Spinal cord (tissue), 10 donors: ENCODE results near the gene ERP44. TPM values are rescaled to one million over a fixed set of nuclear protein-coding genes. Genes with fewer than 3 reads are reported as not detected.
"Not testable (repeated sequence)": the region's sequence is repeated elsewhere in the genome, so short reads cannot be mapped to it uniquely, and the experiment has no call there.

Source experiments
- DNase-seq, 6 donors: peaks; one replicate each; pipeline versions ENCODE4 v3.0.0 to v3.0.0-alpha.2; 2013 to 2015; ENCODE audit warnings: low spot score in 6 of 6, low read depth in 4 of 6
- H3K27ac ChIP-seq: one replicate; pipeline ENCODE4 v1.5.1; 2013; ENCODE audit warnings: low read depth, low read length, control low read depth
- H3K27me3 ChIP-seq: one replicate; pipeline ENCODE4 v1.6.1; 2013; ENCODE audit warnings: low read length; ENCODE audit not compliant: control insufficient read depth, insufficient read depth
- H3K36me3 ChIP-seq: one replicate; pipeline ENCODE4 v1.6.1; 2013; ENCODE audit warnings: low read length; ENCODE audit not compliant: control insufficient read depth, insufficient read depth
- H3K4me1 ChIP-seq: one replicate; pipeline ENCODE4 v1.6.1; 2013; ENCODE audit warnings: low read length; ENCODE audit not compliant: control insufficient read depth, insufficient read depth
- H3K4me3 ChIP-seq: one replicate; pipeline ENCODE4 v1.5.1; 2013; ENCODE audit warnings: low read depth, low read length, control low read depth
- H3K9me3 ChIP-seq: one replicate; pipeline ENCODE4 v1.6.1; 2013; ENCODE audit warnings: low read length; ENCODE audit not compliant: control insufficient read depth, insufficient read depth
- WGBS: methylation state at CpG from one replicate; pipeline ENCODE4 v1.1.5; 2013; ENCODE audit warnings: missing lambda C conversion rate; ENCODE audit not compliant: insufficient coverage; 5-methylcytosine and 5-hydroxymethylcytosine counted together
- polyA plus RNA-seq, 2 donors: library from polyadenylated mRNA; unstranded; fragments of 120-200 nt; gene quantifications; one replicate each; pipeline ENCODE4 v1.2.1, GENCODE V29; 2013; ENCODE audit not compliant: insufficient read length in 2 of 2
- total RNA-seq, 2 donors: library from RNA; depleted of rRNA in 1 of 2; stranded (reverse); fragments of 120-200 nt in 1 of 2; fragments of >200 nt in 1 of 2; gene quantifications; one replicate each; pipeline versions ENCODE4 v1.2.3 to v1.2.4, GENCODE V29; 2013 to 2014
- donor health status: healthy.

The ERP44 gene
- total and polyA plus RNA-seq, 4 donors: 20.4 to 25.6 (median 23.3) TPM

DNA sequence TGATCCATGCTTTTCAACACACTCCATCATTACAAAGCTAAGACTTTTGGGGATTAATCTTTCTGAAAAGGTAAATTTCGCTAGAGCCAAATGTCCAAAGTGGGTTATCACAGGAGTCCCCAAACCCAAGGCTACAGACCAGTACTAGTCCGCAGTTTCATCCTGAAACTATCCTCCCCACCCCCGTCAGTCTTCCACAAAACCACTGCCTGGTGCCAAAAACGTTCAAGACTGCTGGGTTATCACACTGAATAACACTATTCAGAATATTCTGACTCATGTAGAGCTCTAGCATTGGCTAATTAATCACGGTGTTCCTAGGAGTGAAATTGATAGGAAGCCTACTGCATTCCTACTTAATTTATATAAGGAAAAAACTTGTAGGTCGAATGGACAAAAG lies 24.7 kb downstream of the ERP44 start:
- DNase-seq: no peak
- no peaks in the 10 kb centered on the region for H3K9me3 ChIP-seq
- H3K4me1 ChIP-seq: no peaks in the 10 kb centered on the region
- no peaks in the 10 kb centered on the region for H3K36me3 ChIP-seq
- H3K4me3 ChIP-seq: no peak overlapping the region
- 89% methylated on average over 2 of the region's 6 CpGs for WGBS
- no peak overlapping the region for H3K27ac ChIP-seq
- no peaks in the 10 kb centered on the region for H3K27me3 ChIP-seq

DNA sequence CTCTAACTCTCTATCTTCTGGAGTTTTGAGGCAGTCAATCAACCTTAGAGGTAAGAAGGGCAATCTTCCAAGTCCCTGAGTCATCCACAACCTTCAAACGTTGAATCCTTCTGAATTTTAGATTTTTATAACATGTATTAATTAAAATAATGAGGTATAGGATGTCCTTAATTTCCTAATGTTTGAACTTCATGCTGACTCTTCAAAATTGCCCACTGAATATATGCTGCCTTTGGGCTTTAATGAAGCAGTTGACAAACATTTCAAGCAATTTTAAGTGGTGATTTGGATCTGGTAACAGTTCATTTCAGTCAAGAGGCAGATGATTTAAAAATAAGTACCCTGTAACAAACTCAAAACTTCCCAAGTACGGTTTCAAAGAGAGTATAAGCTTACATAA lies 26.0 kb downstream of the ERP44 start:
- Histone ChIP-seq H3K4me1 (no peaks in the 10 kb centered on the region), H3K27me3 (no peaks in the 10 kb centered on the region), H3K9me3 (no peaks in the 10 kb centered on the region), H3K36me3 (no peaks in the 10 kb centered on the region), H3K27ac (no peak overlapping the region), H3K4me3 (no peak overlapping the region)
- no CpG with 5 or more reads among the region's 2 CpGs for WGBS
- no peak for DNase-seq

DNA sequence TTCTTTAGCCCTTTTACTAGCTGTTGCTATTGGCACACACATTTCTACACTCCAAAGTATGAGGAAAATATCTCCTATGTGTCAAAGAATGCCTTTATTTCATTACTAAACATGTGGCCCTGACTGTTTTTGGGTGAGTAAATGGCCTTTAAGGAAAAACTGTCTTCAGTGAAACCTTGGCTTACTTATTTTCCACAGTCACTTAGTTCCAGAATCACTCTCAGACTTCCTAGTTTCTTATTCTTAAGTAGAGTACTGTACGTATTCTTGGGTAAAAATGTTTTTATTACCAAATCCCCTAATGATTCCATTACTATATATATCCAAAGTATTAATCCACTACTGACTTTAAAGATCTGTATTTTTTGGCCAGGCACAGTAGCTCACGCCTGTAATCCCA lies 27.5 kb downstream of the ERP44 start:
- no CpG with 5 or more reads among the region's 2 CpGs for WGBS
- Histone ChIP-seq H3K9me3 (no peaks in the 10 kb centered on the region), H3K4me3 (no peak overlapping the region), H3K27me3 (no peaks in the 10 kb centered on the region), H3K4me1 (no peaks in the 10 kb centered on the region), H3K27ac (no peak overlapping the region), H3K36me3 (no peaks in the 10 kb centered on the region)
- no peak for DNase-seq

DNA sequence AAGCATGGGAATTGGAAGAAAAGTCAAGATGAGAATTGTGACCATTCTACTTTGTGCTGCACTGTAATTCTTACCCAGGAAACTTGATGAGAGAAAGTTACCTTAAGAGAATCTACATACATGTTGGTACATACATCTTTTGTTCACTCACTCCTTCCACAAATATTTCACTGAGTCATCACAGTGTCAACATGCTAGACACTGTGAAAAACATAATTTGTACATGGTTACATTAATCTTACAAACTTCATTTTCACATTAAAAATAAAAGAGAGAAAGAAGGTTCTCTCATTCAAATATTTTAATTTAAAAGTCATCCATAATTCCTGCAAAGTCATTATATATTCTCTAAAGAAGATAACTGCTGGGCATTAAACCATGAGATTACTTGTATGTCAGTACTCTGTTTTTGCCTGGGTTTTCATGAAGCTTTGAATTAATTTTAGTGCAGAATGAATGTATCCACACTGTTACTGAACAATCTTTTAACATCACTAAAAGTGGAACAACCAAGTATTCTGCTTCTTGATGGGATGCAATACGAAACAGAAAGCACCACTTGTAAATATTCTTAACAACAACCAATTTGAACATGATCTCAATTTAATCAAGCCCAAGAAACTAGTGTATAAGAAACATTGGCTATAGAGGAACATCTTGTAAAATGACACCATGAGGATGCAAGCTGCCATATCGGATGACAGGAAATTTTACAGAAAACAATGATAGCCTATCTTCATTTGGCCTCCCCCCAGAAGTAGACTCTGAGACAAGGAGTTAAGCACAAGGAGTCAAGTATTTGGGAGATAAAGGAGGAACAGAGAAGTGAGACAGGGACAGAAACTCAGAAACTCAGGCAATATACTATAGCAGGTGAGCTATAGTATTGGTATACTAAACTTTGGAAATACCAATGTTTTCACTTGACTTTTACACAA lies 28.4 kb downstream of the ERP44 start:
- Histone ChIP-seq H3K4me3 (no peak overlapping the region), H3K27ac (no peak overlapping the region), H3K9me3 (no peaks in the 10 kb centered on the region), H3K36me3 (no peaks in the 10 kb centered on the region), H3K4me1 (no peaks in the 10 kb centered on the region), H3K27me3 (no peaks in the 10 kb centered on the region)
- no CpG with 5 or more reads among the region's 2 CpGs for WGBS
- DNase-seq: no peak

DNA sequence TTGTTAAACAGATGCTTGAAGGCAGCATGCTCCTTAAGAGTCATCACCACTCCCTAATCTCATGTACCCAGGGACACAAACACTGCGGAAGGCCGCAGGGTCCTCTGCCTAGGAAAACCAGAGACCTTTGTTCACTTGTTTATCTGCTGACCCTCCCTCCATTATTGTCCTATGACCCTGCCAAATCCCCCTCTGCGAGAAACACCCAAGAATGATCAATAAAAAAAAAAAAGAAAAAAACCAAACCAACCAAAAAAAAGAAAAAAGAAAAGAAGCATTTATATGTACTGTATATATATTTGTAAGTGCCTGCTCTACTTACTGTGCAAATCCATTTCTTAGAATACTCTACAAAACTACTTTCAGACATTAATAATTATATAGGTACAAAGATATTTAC lies 29.7 kb downstream of the ERP44 start:
- H3K27ac ChIP-seq, H3K4me1 ChIP-seq, DNase-seq, H3K36me3 ChIP-seq, H3K27me3 ChIP-seq, H3K4me3 ChIP-seq, H3K9me3 ChIP-seq: not testable (repeated sequence)
- no CpG with 5 or more reads among the region's 3 CpGs for WGBS

DNA sequence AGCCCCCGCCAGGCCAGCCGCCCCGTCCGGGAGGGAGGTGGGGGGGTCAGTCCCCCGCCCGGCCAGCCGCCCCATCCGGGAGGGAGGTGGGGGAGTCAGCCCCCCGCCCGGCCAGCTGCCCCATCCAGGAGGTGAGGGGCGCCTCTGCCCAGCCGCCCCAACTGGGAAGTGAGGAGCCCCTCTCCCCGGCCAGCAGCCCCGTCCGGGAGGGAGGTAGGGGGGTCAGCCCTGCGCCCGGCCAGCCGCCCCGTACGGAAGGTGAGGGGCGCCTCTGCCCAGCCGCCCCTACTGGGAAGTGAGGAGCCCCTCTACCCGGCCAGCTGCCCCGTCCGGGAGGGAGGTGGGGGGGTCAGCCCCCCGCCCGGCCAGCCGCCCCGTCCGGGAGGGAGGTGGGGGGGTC lies 30.8 kb downstream of the ERP44 start:
- WGBS: 98% methylated on average over 10 of the region's 30 CpGs
- H3K4me3 ChIP-seq, H3K36me3 ChIP-seq, H3K9me3 ChIP-seq, H3K27ac ChIP-seq, H3K4me1 ChIP-seq, H3K27me3 ChIP-seq, DNase-seq: not testable (repeated sequence)

DNA sequence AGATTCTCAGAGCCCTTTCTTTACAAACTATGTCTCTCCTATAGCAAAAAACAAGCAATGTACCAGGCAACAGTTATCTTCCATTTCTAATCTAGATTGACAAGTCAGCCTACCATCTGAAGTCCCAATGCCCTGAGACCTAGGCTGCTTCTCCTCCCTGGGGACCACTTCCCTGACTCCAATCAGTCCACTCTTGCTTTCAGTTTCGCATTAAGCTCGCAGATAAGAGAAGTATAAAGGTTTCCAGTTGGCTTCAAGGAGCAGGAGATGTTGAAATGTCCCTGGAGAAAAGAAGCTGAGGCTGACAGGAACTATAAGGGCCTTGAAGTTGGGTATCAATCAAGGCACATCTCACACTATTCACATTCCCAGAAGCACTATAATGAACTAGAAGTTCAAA lies 32.3 kb downstream of the ERP44 start:
- no peaks in the 10 kb centered on the region for H3K27me3 ChIP-seq
- no peak overlapping the region for H3K27ac ChIP-seq
- peak in 1 of 6 donors; percentile 9 for DNase-seq
- no peaks in the 10 kb centered on the region for H3K36me3 ChIP-seq
- H3K4me3 ChIP-seq: no peak overlapping the region
- no peaks in the 10 kb centered on the region for H3K4me1 ChIP-seq
- no CpG with 5 or more reads among the region's 2 CpGs for WGBS
- H3K9me3 ChIP-seq: no peaks in the 10 kb centered on the region

DNA sequence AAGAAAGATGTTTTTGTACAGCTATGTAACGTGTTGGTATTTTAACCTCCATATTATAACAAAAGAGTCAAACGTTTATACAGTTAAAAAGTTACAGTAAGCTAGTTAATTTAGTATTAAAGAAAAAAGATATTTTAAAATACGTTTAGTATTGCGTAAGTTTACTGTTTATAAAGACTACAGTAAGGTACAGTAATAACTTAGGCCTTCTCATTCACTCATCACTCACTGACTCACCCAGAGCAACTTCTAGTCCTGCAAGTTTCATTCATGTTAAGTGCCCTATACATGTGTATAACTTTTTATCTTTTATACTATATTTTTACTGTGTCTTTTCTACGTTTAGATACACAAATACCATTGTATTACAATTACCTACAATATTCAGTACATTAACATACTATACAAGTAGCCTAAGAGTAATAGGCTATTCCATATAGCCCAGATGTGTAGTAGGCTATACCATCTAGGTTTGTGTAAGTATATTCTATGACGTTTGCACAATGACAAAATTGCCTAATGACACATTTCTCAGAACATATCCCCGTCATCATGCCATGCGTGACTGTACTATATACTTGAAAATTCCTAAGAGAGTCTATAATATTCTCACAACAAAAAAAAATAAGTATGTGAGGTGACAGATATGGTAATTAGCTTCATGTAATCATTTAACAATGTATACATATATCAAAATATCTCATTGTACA lies 33.8 kb downstream of the ERP44 start:
- H3K36me3 ChIP-seq: no peaks in the 10 kb centered on the region
- no CpG with 5 or more reads among the region's 8 CpGs for WGBS
- no peak overlapping the region for H3K27ac ChIP-seq
- H3K4me3 ChIP-seq: no peak overlapping the region
- H3K4me1 ChIP-seq: no peaks in the 10 kb centered on the region
- no peaks in the 10 kb centered on the region for H3K9me3 ChIP-seq
- no peak for DNase-seq
- no peaks in the 10 kb centered on the region for H3K27me3 ChIP-seq

DNA sequence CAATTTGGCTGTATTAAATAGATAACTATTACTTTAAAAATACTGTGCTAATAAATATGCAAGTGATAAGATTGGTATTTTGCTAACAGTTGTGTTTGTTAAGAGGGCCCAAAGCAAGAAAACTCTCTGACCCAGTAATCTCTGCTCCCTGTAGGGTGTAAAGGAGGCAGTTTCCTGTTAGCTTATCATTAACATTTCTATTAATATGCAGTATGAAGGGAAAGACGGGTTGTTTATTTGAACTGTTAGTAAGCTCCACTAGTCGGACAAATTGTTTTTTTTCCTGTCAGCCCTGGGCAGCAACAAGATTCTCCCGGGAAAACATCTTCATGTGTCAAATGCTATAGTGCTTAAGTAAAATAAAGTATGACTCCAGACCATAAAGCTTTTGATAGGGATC lies 35.6 kb downstream of the ERP44 start:
- Histone ChIP-seq H3K27me3 (no peaks in the 10 kb centered on the region), H3K9me3 (no peaks in the 10 kb centered on the region), H3K27ac (no peak overlapping the region), H3K4me1 (no peaks in the 10 kb centered on the region), H3K4me3 (no peak overlapping the region), H3K36me3 (peaks cover under 1% of the 10 kb centered on the region)
- no CpG with 5 or more reads among the region's 3 CpGs for WGBS
- no peak for DNase-seq

DNA sequence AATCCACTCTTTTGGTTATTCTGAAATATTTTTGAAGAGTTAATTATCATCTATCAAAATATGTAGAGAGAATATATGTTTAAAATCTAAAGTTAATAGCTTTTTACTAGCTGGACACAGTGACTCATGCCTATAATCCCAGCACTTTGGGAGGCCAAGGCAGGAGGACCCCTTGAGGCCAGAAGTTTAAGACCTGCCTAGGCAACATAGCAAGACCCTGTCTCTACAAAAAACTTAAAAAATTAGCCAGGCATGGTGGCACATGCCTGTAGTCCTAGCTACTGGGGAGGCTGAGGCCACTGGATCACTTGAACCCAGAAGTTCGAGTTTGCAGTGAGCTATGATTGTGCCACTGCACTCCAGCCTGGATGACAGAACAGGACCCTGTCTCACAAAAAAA lies 36.1 kb downstream of the ERP44 start:
- H3K4me1 ChIP-seq, DNase-seq, H3K27me3 ChIP-seq, H3K9me3 ChIP-seq, H3K4me3 ChIP-seq, H3K36me3 ChIP-seq, H3K27ac ChIP-seq: not testable (repeated sequence)
- WGBS: no CpG with 5 or more reads among the region's 1 CpG
